T-helper 17 cell (primary cell): ENCODE measurements around the gene LSS. TPM values are rescaled to one million over a fixed set of nuclear protein-coding genes. Genes with fewer than 3 reads are reported as not detected.
"Not testable (repeated sequence)": the region's sequence is repeated elsewhere in the genome, so short reads cannot be mapped to it uniquely, and the experiment has no call there.

Experiments used
- ATAC-seq: fragments of 150-1000 bp; cut with Tn5 transposase; 2 replicates; pipeline ENCODE4 v1.10.0; 2021; ENCODE audit warnings: mild to moderate bottlenecking, moderate library complexity
- DNase-seq, 3 donors: peaks; one replicate each; pipeline versions ENCODE4 v3.0.0 to v3.0.0-alpha.2; 2020 to 2021
- H3K9me3 ChIP-seq: one replicate; pipeline ENCODE4 v1.7.0; 2013; ENCODE audit warnings: low read length, mild to moderate bottlenecking; ENCODE audit not compliant: control insufficient read depth, poor library complexity, severe bottlenecking
- H3K27ac Mint-ChIP-seq: one replicate; pipeline ENCODE4 v1.8.0; 2022; ENCODE audit warnings: mild to moderate bottlenecking, moderate library complexity, mixed read lengths
- H3K27me3 Mint-ChIP-seq: one replicate; pipeline ENCODE4 v1.8.0; 2022; ENCODE audit warnings: mixed read lengths
- H3K36me3 Mint-ChIP-seq: one replicate; pipeline ENCODE4 v1.8.0; 2022; ENCODE audit warnings: low read depth, mixed read lengths
- H3K4me1 Mint-ChIP-seq: one replicate; pipeline ENCODE4 v1.8.0; 2022; ENCODE audit warnings: mild to moderate bottlenecking, mixed read lengths
- H3K4me3 Mint-ChIP-seq: one replicate; pipeline ENCODE4 v1.8.0; 2022; ENCODE audit warnings: mild to moderate bottlenecking, moderate library complexity, mixed read lengths
- total RNA-seq, 4 donors: library from RNA in 2 of 4; stranded (reverse) in 2 of 4; gene quantifications; one replicate each; pipeline ENCODE4 v1.2.3 and lab custom pipeline; 2022 to 2026

Gene LSS
- total RNA-seq, 2 donors from 2014 or later = 31.1 to 36.8 TPM

DNA sequence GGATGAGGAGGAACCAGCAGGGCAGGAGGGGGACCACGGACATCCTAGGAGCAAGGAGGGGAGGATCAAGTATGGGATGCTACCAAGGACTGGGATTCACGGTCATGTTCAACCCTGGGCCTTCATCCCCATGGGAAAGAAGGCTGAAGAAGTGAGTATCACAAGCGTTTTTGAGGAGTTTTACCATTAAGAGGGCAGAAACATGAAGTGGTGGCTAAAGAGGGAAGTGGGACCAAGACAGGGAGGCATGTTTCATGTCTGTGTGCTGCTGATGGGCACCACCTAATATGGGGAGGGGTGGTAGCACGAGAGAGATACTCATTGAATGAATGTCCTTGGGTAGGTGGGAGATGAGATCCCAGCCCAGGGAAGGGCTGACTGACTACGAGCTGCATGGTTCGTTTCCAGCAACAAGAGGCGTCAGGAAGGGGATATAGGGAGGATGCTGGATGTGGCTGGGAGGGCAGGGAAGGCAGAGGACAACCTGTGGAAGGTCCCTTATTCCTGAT, 11.3 kb upstream of the LSS start:
- Mint-ChIP-seq H3K27me3 (no peaks in the 10 kb centered on the region), H3K4me1 (peaks cover 14% of the 10 kb centered on the region), H3K27ac (peak overlapping the region; percentile 43), H3K36me3 (peaks cover 16% of the 10 kb centered on the region), H3K4me3 (no peak overlapping the region)
- ATAC-seq = no peak
- no peak for DNase-seq
- H3K9me3 ChIP-seq = no peaks in the 10 kb centered on the region

DNA sequence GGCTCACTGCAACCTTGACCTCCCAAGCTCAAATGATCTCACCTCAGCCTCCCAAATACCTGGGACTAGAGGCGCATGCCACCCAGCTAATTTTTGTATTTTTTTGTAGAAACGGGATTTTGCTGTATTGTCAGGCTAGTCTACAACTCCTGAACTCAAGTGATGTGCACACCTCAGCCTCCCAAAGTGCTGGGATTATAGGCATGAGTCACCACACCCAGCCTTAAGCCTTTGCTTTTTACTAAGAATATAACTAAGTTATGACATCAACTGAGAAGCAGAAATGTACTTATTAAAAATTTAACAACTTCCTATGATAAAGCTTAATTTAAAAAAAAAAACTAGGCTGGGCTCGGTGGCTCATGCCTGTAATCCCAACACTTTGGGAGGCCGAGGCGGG, 8.9 kb upstream of the LSS start:
- no peak for ATAC-seq
- DNase-seq = no peak
- H3K4me1 Mint-ChIP-seq = peaks cover 23% of the 10 kb centered on the region
- no peak overlapping the region for H3K27ac Mint-ChIP-seq
- no peaks in the 10 kb centered on the region for H3K9me3 ChIP-seq
- H3K27me3 Mint-ChIP-seq = no peaks in the 10 kb centered on the region
- H3K36me3 Mint-ChIP-seq = peaks cover 26% of the 10 kb centered on the region
- H3K4me3 Mint-ChIP-seq = no peak overlapping the region

DNA sequence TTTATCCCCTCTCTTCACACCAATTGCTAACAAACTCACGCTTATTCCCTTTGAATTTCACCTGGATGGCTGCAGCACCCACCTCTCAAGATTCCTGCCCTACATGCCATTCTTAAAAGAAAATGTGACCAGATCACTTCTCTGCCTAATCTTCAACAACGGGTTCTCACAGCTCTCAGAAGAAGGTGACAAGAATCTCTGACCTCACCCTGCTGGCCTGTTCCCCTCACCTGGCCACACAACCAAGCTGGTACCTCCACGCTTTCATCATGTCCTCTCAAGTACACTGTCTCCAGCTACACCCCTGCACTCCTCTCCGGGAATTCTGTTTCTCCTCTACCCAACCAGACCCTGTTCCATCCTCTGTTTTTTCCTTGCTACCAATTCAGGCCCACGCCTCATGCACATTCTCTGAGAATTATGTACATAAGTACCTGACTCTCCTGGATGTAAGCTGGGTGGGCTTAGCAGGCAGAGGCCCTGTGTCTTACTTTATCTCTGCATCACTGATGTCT, 5.9 kb upstream of the LSS start:
- no peak for ATAC-seq
- Mint-ChIP-seq H3K4me3 (no peak overlapping the region), H3K4me1 (peaks cover 27% of the 10 kb centered on the region), H3K36me3 (peaks cover 19% of the 10 kb centered on the region), H3K27me3 (no peaks in the 10 kb centered on the region), H3K27ac (peak overlapping the region; percentile 78)
- no peaks in the 10 kb centered on the region for H3K9me3 ChIP-seq
- DNase-seq = no peak

DNA sequence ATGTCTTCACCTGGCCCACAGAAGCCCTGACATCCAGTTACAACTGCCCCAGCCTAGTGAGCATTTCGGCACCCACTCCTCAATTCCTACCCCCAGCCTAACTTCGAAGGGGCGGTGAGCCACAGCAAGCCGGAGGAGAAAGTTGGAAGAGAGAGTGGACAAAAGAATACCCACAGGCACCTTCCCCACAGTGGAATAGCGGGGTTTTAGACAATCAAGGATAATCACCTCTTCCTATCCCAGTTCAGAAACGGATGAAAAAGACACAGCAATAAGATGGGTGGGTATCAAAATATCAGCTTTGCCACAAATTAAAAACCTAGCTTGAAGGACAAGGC, 1.3 kb upstream of the LSS start:
- Mint-ChIP-seq H3K4me1 (peaks cover 49% of the 10 kb centered on the region), H3K4me3 (peak overlapping the region; percentile 90), H3K27me3 (no peaks in the 10 kb centered on the region), H3K36me3 (peaks cover 14% of the 10 kb centered on the region), H3K27ac (no peak overlapping the region)
- no peak for ATAC-seq
- no peaks in the 10 kb centered on the region for H3K9me3 ChIP-seq
- DNase-seq = no peak

DNA sequence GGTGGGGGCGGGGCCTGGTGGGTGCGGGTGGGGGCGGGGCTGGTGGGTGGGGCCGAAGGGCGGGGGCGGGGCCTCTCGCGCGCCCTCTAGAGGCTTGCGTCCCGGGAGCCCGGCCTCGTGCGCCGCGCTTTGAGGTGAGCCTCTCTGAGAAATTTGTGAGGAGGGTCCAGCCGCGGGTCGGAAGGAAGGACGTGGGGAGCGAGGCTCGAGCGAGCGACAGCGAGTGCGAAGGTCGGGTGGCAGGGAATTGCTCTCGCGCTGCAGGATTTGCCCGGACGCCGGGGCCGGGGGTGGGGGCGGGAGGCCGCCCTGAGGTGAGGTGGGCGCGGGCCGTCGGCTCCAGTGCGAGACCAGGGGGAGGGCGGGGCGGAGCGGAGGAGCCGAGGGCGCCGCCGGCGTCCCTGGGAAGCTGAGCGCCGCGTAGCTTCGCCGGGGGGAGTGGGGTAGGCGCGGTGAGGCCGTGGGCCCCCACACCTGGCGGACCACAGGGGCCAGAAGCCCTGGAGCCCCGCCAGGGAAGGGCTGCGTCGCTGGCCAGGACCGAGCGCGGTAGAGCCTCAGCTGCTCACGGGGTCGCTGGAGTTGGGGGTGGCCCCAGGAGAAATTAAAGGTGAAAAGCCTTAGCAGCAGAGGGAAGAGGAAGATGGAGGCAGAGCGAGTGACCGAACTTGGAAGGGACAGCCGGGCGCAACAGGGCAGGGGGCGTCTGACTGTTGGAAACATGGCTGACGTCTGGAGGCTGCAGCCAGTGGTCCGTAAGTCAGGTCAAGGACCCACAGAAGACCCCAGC, 754 bp upstream of the LSS start:
- DNase-seq (peak in 1 of 3 donors; percentile 16), ATAC-seq (peak; percentile 52)
- Mint-ChIP-seq H3K4me3 (peak overlapping the region; percentile 90), H3K4me1 (peaks cover 46% of the 10 kb centered on the region), H3K27me3 (no peaks in the 10 kb centered on the region), H3K27ac (peak overlapping the region; percentile 72), H3K36me3 (peaks cover 8% of the 10 kb centered on the region)
- no peaks in the 10 kb centered on the region for H3K9me3 ChIP-seq

DNA sequence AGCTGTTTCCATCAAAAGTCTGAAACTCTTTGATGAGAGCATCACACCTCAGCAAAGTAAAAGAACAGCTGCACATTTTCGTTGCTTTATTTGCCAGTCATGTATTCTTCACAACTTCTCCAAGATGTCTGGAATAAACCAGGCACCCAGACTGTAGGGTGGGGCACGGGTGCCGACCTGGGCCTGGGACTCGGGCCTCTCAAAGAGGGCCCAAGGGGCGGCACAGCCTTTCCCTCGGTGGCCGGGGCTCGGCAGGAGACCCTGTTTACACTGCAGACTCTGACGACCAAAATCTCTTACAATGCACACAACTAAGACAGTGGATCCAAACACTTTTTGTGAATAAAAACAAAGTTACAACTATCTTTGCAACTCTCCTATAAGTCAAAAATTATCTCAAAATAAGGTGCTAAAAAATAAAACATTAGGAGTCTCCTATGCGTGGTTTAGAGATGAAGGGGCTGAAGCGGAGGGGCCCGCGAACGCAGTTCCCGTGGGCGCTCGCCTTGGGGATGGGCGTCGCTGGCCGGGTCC, 696 bp downstream of the LSS start:
- Mint-ChIP-seq H3K4me3 (peak overlapping the region; percentile 90), H3K4me1 (peaks cover 39% of the 10 kb centered on the region), H3K27me3 (no peaks in the 10 kb centered on the region), H3K27ac (peak overlapping the region; percentile 80), H3K36me3 (peaks cover 2% of the 10 kb centered on the region)
- DNase-seq (no peak), ATAC-seq (no peak)
- H3K9me3 ChIP-seq = no peaks in the 10 kb centered on the region

DNA sequence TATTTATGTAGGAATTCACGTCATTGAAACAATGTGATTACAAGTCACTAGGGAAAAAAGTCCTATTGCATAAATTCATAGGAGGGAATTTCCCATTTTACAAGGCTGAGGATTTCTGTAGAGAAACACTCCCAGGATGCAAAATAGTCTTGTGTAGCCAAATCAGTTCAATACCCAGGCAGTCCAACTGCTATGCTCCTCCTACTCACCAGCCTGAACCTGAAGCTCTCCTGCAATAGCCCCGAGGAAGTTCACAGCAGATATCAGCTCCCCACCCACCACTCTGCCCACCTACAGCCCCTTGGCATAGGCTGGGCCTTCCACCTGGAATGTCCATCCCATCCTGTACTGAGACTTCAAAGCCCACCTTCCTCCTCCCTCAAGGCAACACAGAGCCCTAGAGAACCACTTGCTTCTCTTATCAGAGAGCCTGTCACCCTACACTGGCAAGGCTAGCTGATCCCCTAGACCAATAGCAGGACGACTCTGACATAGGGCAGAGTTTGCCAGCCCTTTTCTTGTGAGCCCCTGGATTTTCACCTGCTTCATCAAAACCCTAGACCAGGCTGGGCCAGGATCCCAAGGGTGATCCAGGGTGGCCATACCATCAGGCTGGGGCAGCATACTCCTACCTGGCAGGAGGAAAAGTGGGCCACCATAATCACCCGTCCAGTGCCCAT, 1.5 kb downstream of the LSS start:
- ATAC-seq = no peak
- peak overlapping the region; percentile 90 for H3K4me3 Mint-ChIP-seq
- no peaks in the 10 kb centered on the region for H3K9me3 ChIP-seq
- peak overlapping the region; percentile 80 for H3K27ac Mint-ChIP-seq
- H3K27me3 Mint-ChIP-seq = no peaks in the 10 kb centered on the region
- DNase-seq = no peak
- H3K4me1 Mint-ChIP-seq = peaks cover 39% of the 10 kb centered on the region
- H3K36me3 Mint-ChIP-seq = peaks cover 2% of the 10 kb centered on the region

DNA sequence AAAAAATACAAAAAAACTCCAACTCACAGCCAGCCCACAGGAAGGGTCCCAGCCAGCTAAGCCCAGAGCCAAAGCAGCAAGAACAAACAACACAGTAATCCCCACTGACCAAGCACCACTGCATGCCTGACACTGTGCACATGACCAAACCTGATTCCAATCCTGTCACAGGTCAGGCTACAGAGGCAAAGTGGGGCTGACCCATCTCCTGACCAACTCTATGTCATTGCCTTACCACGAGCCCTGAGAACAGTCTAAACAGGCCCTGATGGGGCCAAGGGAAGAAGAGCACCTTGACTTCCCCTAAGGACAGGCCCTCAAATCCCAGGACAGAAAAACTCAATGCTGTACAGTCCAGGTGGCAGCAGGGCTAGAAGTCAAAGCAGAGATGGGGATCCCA, 2.4 kb downstream of the LSS start:
- Mint-ChIP-seq H3K27me3 (no peaks in the 10 kb centered on the region), H3K27ac (no peak overlapping the region), H3K4me3 (no peak overlapping the region), H3K4me1 (peaks cover 36% of the 10 kb centered on the region), H3K36me3 (peaks cover 2% of the 10 kb centered on the region)
- ATAC-seq = no peak
- H3K9me3 ChIP-seq = no peaks in the 10 kb centered on the region
- no peak for DNase-seq

DNA sequence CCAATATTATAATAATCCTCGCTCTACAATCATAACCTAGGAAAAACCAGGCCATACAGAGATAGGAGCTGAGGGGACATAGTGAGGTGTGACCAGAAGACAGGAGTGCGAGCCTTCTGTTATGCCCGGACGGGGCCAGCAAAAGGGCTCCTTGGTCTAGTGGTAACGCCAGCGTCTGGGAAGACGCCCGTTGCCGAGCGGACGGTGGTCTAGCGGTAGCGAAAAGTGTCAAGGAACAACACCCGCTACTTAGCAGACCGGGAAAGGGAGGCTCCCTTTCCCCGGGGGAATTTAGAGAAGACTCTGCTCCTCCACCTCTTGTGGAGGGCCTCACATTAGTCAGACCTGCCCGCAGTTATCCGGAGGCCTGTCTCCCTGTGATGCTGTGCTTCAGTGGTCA, 4.9 kb downstream of the LSS start:
- H3K4me3 Mint-ChIP-seq, H3K9me3 ChIP-seq, H3K27me3 Mint-ChIP-seq, DNase-seq, ATAC-seq, H3K27ac Mint-ChIP-seq: not testable (repeated sequence)
- Mint-ChIP-seq H3K36me3 (peaks cover 11% of the 10 kb centered on the region), H3K4me1 (peaks cover 33% of the 10 kb centered on the region)

DNA sequence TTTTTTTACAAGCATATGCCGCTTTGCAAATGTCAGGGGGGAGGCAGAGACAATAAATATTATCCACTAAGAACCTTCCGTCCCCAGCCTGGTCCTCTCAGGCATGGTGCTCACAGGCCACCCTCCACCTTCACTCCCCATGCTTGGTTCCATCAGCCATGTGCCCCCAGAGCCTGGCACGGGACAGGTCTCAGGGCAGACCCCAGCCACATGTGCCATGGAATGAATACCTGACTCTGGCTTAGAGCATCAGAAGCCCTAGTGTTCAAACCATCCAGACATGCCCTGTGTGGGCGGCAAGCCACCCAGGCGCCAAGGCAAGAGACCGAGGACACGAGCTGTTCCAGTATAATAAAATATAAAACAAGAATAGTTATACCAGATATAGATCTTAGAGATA, 5.4 kb downstream of the LSS start:
- ATAC-seq = no peak
- DNase-seq = no peak
- H3K4me1 Mint-ChIP-seq = peaks cover 33% of the 10 kb centered on the region
- H3K9me3 ChIP-seq = no peaks in the 10 kb centered on the region
- H3K27ac Mint-ChIP-seq = no peak overlapping the region
- no peaks in the 10 kb centered on the region for H3K27me3 Mint-ChIP-seq
- H3K4me3 Mint-ChIP-seq = no peak overlapping the region
- H3K36me3 Mint-ChIP-seq = peaks cover 11% of the 10 kb centered on the region

DNA sequence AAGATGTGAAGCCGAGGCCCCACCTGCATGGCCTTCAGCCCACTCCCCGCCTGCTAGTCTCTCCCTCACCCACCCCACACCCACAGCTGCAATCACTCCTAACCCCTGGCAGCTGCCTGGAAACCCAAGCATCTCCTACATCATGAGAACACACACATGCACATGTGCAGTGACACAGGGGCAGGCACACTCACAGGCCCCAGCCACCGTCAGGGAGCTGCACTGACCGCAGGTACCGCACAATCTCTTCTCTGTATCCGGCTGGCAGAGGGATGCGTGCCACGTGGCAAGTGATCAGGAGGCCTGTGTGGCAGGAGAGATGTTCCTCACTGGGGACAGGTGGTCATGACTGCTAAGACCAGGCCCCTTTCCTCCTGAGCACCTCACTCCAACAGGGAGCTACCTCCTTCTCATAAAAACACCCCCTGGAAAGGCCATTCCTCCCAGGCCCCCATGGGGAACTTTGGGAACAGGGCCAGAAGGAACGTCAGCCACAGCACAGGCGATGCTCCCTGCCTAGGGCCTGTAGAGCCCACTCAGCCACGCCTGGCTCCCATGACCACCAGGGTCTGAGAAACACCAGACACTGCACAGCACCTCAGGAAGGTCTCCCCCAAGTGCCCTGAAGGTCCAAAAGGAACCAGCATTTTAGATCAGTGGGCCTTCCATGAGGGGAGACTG, 6.0 kb downstream of the LSS start:
- Mint-ChIP-seq H3K4me3 (no peak overlapping the region), H3K27me3 (no peaks in the 10 kb centered on the region), H3K36me3 (peaks cover 11% of the 10 kb centered on the region), H3K27ac (no peak overlapping the region), H3K4me1 (peaks cover 29% of the 10 kb centered on the region)
- DNase-seq (no peak), ATAC-seq (no peak)
- H3K9me3 ChIP-seq = no peaks in the 10 kb centered on the region

DNA sequence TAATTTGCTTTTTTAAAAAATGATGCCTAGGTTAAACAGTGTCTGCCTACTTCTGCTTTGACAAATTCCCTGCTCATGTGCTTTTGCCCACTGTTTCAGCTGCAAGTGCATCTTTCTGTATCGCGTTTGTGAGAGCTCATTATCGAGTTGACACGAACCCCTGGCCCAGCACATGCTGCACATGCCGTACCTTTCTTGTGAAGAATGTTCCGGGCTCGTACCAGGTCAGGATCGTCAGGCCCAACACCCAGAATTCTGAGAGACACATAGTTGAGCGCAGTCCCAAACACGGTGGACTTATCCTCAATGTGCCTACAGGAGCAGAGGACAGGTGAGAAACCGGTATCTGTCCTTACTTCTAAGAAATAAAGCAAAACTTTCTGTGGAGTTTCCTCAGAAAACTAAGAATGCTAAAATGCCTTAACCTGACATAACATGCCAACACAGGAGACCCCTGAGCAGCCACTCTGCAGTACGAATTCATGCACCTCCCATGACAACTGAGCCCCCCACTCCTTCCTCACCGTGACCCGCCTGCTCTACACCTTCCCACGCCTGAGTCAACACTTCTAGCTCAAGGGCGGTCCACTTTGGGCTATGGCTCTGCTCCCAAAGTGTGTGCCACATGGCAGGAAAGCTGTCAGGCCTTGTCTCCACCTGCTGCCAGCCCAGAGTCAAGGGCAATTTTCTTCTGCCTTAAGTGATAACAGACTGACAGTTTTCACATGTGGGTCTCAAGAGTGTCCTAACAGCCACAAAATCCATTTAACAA, 6.7 kb downstream of the LSS start:
- Mint-ChIP-seq H3K4me1 (peaks cover 22% of the 10 kb centered on the region), H3K36me3 (peaks cover 11% of the 10 kb centered on the region), H3K27ac (no peak overlapping the region), H3K4me3 (no peak overlapping the region), H3K27me3 (no peaks in the 10 kb centered on the region)
- no peak for ATAC-seq
- no peaks in the 10 kb centered on the region for H3K9me3 ChIP-seq
- DNase-seq = no peak
